Mammary epithelial cell (primary cell): ENCODE results near the gene ACOD1.

Experiments
- EZH2 ChIP-seq: IDR thresholded peaks from 2 replicates; pipeline ENCODE4 v1.6.1; 2012; ENCODE audit warnings: low read length, inconsistent platforms, borderline replicate concordance
- TF ChIP-seq, protein P1 (sequence below), 2 donors: IDR thresholded peaks in 1 of 2; conservative IDR thresholded peaks in 1 of 2; 2 replicates each; pipeline ENCODE4 v1.5.1; 2011 to 2012; ENCODE audit warnings: inconsistent platforms in 2 of 2, low read length in 2 of 2, mild to moderate bottlenecking in 2 of 2, control low read depth in 1 of 2, low read depth in 1 of 2; ENCODE audit not compliant: insufficient read depth in 1 of 2; ENCODE audit errors: extremely low read depth in 1 of 2

DNA sequence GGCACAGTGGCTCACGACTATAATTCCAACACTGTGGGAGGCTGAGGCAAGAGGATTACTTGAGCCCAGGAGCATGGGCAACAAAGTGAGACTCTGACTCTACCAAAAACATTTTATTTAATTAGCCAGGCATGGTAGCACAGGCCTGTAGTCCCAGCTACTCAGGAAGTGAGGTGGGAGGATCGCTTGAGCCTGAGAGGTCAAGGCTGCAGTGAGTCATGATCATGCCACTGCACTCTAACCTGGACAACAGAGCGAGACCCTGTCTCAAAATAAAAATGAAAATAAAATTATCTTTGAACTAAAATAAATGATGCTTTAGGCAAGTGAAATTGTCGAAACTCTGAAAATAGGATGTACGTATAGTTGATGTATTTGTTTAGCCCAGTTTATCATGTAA, 35.4 kb downstream of the ACOD1 start:
- TF ChIP-seq, protein P1, sequence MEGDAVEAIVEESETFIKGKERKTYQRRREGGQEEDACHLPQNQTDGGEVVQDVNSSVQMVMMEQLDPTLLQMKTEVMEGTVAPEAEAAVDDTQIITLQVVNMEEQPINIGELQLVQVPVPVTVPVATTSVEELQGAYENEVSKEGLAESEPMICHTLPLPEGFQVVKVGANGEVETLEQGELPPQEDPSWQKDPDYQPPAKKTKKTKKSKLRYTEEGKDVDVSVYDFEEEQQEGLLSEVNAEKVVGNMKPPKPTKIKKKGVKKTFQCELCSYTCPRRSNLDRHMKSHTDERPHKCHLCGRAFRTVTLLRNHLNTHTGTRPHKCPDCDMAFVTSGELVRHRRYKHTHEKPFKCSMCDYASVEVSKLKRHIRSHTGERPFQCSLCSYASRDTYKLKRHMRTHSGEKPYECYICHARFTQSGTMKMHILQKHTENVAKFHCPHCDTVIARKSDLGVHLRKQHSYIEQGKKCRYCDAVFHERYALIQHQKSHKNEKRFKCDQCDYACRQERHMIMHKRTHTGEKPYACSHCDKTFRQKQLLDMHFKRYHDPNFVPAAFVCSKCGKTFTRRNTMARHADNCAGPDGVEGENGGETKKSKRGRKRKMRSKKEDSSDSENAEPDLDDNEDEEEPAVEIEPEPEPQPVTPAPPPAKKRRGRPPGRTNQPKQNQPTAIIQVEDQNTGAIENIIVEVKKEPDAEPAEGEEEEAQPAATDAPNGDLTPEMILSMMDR (conservative IDR thresholded peaks at IDR 0.05 in 1 of 2, IDR thresholded peaks at IDR 0.05 in 1 of 2; ENCODE audit: extremely low read depth in 1 of 2, insufficient read depth in 1 of 2, low read depth in 1 of 2, low read length in 2 of 2): no peak
- TF ChIP-seq EZH2: no peak
